Liver (tissue), 9 donors: ENCODE measurements around the gene DSPP. TPM values are rescaled to one million over a fixed set of nuclear protein-coding genes. Genes with fewer than 3 reads are reported as not detected.

Experiments
- DNase-seq: peaks from one replicate; pipeline ENCODE4 v3.0.0-alpha.2; 2017; ENCODE audit warnings: low spot score
- H3K27ac ChIP-seq, 2 donors: one replicate each; pipeline ENCODE4 v1.7.0; 2013; ENCODE audit warnings: inconsistent platforms in 2 of 2, low read length in 2 of 2, control low read depth in 1 of 2, low read depth in 1 of 2, mild to moderate bottlenecking in 1 of 2
- H3K27me3 ChIP-seq, 4 donors: one replicate each; pipeline versions ENCODE4 v1.6.1 to v1.7.0; 2013; ENCODE audit warnings: low read length in 3 of 4, inconsistent platforms in 1 of 4, mild to moderate bottlenecking in 1 of 4, moderate library complexity in 1 of 4; ENCODE audit not compliant: control insufficient read depth in 4 of 4, insufficient read depth in 4 of 4
- H3K36me3 ChIP-seq, 4 donors: one replicate each; pipeline versions ENCODE4 v1.6.1 to v1.7.0; 2013; ENCODE audit warnings: low read length in 3 of 4, mild to moderate bottlenecking in 3 of 4, low read depth in 1 of 4, moderate library complexity in 1 of 4; ENCODE audit not compliant: control insufficient read depth in 4 of 4, insufficient read depth in 3 of 4
- H3K4me1 ChIP-seq, 4 donors: one replicate each; pipeline versions ENCODE4 v1.6.1 to v1.7.0; 2013; ENCODE audit warnings: low read length in 3 of 4, mild to moderate bottlenecking in 3 of 4, moderate library complexity in 1 of 4; ENCODE audit not compliant: control insufficient read depth in 4 of 4, insufficient read depth in 4 of 4
- H3K4me3 ChIP-seq, 3 donors: one replicate each; pipeline versions ENCODE4 v1.6.1 to v1.7.0; 2013; ENCODE audit warnings: low read length in 3 of 3, control low read depth in 1 of 3, low read depth in 1 of 3, mild to moderate bottlenecking in 1 of 3
- H3K9ac ChIP-seq, 2 donors: one replicate each; pipeline ENCODE4 v1.7.0; 2013; ENCODE audit warnings: low read length in 2 of 2, mild to moderate bottlenecking in 2 of 2, moderate library complexity in 2 of 2, control low read depth in 1 of 2, low read depth in 1 of 2
- H3K9me3 ChIP-seq, 4 donors: one replicate each; pipeline versions ENCODE4 v1.6.1 to v1.7.0; 2013; ENCODE audit warnings: low read length in 3 of 4; ENCODE audit not compliant: control insufficient read depth in 4 of 4
- FOXA2 ChIP-seq: IDR thresholded peaks from 2 replicates; pipeline ENCODE4 v1.6.1; 2016; ENCODE audit warnings: antibody characterized with exemption
- GABPA ChIP-seq, 2 donors: IDR thresholded peaks in 1 of 2; conservative IDR thresholded peaks in 1 of 2; 2 replicates each; pipeline ENCODE4 v1.6.1; 2016; ENCODE audit warnings: antibody characterized with exemption in 2 of 2, mild to moderate bottlenecking in 1 of 2, moderate library complexity in 1 of 2
- HNF4A ChIP-seq, 2 donors: conservative IDR thresholded peaks; 2 replicates each; pipeline ENCODE4 v1.6.1; 2016; ENCODE audit warnings: antibody characterized with exemption in 2 of 2, mild to moderate bottlenecking in 2 of 2
- JUND ChIP-seq, 2 donors: IDR thresholded peaks; 2 replicates each; pipeline ENCODE4 v1.6.1; 2016; ENCODE audit warnings: antibody characterized with exemption in 2 of 2
- MAX ChIP-seq: IDR thresholded peaks from 2 replicates; pipeline ENCODE4 v1.6.1; 2016; ENCODE audit warnings: antibody characterized with exemption
- RAD21 ChIP-seq, 2 donors: IDR thresholded peaks; 2 replicates each; pipeline ENCODE4 v1.6.1; 2016; ENCODE audit warnings: antibody characterized with exemption in 2 of 2, mild to moderate bottlenecking in 2 of 2
- TAF1 ChIP-seq: conservative IDR thresholded peaks from 2 replicates; pipeline ENCODE4 v1.6.1; 2016; ENCODE audit warnings: antibody characterized with exemption, mild to moderate bottlenecking
- WGBS: extraction: QIAGEN DNeasy Blood & Tissue Kit; methylation state at CpG from one replicate; pipeline ENCODE4 v1.1.7; 2013; 5-methylcytosine and 5-hydroxymethylcytosine counted together
- polyA plus RNA-seq, 2 donors: library from polyadenylated mRNA; stranded (reverse) in 1 of 2; unstranded in 1 of 2; fragments of 200-250 nt in 1 of 2; fragments of >200 nt in 1 of 2; fragmentation: Nextera tagmentation in 1 of 2; extraction: Ambion mirVana in 1 of 2; gene quantifications; one replicate each; pipeline versions ENCODE4 v1.2.1 to v1.2.3, GENCODE V29; 2013 to 2015
- total RNA-seq, 2 donors: library from RNA; depleted of rRNA; stranded (reverse); fragments of >200 nt; gene quantifications; one replicate each; pipeline ENCODE4 v1.2.3, GENCODE V29; 2014
- TF ChIP-seq, protein P1 (sequence below): fragments of 150-350 bp; IDR thresholded peaks from 2 replicates; pipeline ENCODE4 v1.5.1; 2017; ENCODE audit warnings: improper control_type of control experiment, low read depth, low read length; ENCODE audit not compliant: missing input control
- TF ChIP-seq, protein P2 (sequence below): IDR thresholded peaks from 2 replicates; pipeline ENCODE4 v1.6.1; 2016; ENCODE audit warnings: antibody characterized with exemption
- donor health status: healthy.
- donor health status: healthy.
- donor health status: healthy.
- donor health status: healthy.
- donor health status: healthy.

DSPP gene
- total and polyA plus RNA-seq, 4 donors: under 0.01 TPM; not detected in 3

- no peak for TF ChIP-seq FOXA2
- TF ChIP-seq GABPA (IDR thresholded peaks at IDR 0.05 in 1 of 2, conservative IDR thresholded peaks at IDR 0.05 in 1 of 2): no peak
- TF ChIP-seq, protein P1, sequence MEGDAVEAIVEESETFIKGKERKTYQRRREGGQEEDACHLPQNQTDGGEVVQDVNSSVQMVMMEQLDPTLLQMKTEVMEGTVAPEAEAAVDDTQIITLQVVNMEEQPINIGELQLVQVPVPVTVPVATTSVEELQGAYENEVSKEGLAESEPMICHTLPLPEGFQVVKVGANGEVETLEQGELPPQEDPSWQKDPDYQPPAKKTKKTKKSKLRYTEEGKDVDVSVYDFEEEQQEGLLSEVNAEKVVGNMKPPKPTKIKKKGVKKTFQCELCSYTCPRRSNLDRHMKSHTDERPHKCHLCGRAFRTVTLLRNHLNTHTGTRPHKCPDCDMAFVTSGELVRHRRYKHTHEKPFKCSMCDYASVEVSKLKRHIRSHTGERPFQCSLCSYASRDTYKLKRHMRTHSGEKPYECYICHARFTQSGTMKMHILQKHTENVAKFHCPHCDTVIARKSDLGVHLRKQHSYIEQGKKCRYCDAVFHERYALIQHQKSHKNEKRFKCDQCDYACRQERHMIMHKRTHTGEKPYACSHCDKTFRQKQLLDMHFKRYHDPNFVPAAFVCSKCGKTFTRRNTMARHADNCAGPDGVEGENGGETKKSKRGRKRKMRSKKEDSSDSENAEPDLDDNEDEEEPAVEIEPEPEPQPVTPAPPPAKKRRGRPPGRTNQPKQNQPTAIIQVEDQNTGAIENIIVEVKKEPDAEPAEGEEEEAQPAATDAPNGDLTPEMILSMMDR: no peak
- no peak overlapping the region for H3K27ac ChIP-seq
- 66% methylated on average over 2 of the region's 2 CpGs for WGBS
- H3K27me3 ChIP-seq: no peaks in the 10 kb centered on the region
- DNase-seq: no peak
- no peak overlapping the region for H3K9ac ChIP-seq
- no peaks in the 10 kb centered on the region for H3K4me1 ChIP-seq
- no peaks in the 10 kb centered on the region for H3K36me3 ChIP-seq
- no peak overlapping the region for H3K4me3 ChIP-seq
- no peaks in the 10 kb centered on the region for H3K9me3 ChIP-seq
Observed at GRCh38 chr4:87579478-87579877, 28.9 kb upstream of the DSPP start.

- TF ChIP-seq, protein P1: no peak
- TF ChIP-seq RAD21 (IDR thresholded peaks at IDR 0.05): no peak
- no peak for TF ChIP-seq HNF4A (conservative IDR thresholded peaks at IDR 0.05)
- no peak for TF ChIP-seq GABPA (IDR thresholded peaks at IDR 0.05 in 1 of 2, conservative IDR thresholded peaks at IDR 0.05 in 1 of 2)
- TF ChIP-seq, protein P2, sequence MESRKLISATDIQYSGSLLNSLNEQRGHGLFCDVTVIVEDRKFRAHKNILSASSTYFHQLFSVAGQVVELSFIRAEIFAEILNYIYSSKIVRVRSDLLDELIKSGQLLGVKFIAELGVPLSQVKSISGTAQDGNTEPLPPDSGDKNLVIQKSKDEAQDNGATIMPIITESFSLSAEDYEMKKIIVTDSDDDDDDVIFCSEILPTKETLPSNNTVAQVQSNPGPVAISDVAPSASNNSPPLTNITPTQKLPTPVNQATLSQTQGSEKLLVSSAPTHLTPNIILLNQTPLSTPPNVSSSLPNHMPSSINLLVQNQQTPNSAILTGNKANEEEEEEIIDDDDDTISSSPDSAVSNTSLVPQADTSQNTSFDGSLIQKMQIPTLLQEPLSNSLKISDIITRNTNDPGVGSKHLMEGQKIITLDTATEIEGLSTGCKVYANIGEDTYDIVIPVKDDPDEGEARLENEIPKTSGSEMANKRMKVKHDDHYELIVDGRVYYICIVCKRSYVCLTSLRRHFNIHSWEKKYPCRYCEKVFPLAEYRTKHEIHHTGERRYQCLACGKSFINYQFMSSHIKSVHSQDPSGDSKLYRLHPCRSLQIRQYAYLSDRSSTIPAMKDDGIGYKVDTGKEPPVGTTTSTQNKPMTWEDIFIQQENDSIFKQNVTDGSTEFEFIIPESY: no peak
- no peak for TF ChIP-seq JUND (IDR thresholded peaks at IDR 0.05)
- 78% methylated on average over 3 of the region's 3 CpGs for WGBS
- no peak overlapping the region for H3K4me3 ChIP-seq
- no peaks in the 10 kb centered on the region for H3K9me3 ChIP-seq
- no peaks in the 10 kb centered on the region for H3K36me3 ChIP-seq
- no peaks in the 10 kb centered on the region for H3K27me3 ChIP-seq
- no peak overlapping the region for H3K9ac ChIP-seq
- no peaks in the 10 kb centered on the region for H3K4me1 ChIP-seq
- no peak overlapping the region for H3K27ac ChIP-seq
- DNase-seq: no peak
Observed at GRCh38 chr4:87580057-87580456, 28.3 kb upstream of the DSPP start.

GRCh38 chr4:87584222-87584908, 24.0 kb upstream of the DSPP start:
- no peaks in the 10 kb centered on the region for H3K27me3 ChIP-seq
- no peaks in the 10 kb centered on the region for H3K4me1 ChIP-seq
- TF ChIP-seq MAX (no peak), TAF1 (no peak), HNF4A (conservative IDR thresholded peaks at IDR 0.05) (no peak)
- H3K9ac ChIP-seq: no peak overlapping the region
- DNase-seq: no peak
- H3K9me3 ChIP-seq: no peaks in the 10 kb centered on the region
- no peaks in the 10 kb centered on the region for H3K36me3 ChIP-seq
- no peak overlapping the region for H3K27ac ChIP-seq
- H3K4me3 ChIP-seq: no peak overlapping the region
- 78% methylated on average over 2 of the region's 2 CpGs for WGBS
